22Rv1 (cell line): ENCODE data around the gene RNF11.

Experiments used
- H3K27ac ChIP-seq: fragments of 450-650 bp; 2 replicates; pipeline ENCODE4 v1.5.1; 2017
- ZFX ChIP-seq: fragments of 450-650 bp; IDR thresholded peaks from 2 replicates; pipeline ENCODE4 v1.6.1; 2017; ENCODE audit warnings: antibody characterized with exemption, borderline replicate concordance
- TF ChIP-seq, protein P1 (sequence below): fragments of 450-650 bp; IDR thresholded peaks from 2 replicates; pipeline ENCODE4 v1.5.1; 2017; ENCODE audit warnings: mild to moderate bottlenecking

Gene RNF11, protein sequence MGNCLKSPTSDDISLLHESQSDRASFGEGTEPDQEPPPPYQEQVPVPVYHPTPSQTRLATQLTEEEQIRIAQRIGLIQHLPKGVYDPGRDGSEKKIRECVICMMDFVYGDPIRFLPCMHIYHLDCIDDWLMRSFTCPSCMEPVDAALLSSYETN

DNA sequence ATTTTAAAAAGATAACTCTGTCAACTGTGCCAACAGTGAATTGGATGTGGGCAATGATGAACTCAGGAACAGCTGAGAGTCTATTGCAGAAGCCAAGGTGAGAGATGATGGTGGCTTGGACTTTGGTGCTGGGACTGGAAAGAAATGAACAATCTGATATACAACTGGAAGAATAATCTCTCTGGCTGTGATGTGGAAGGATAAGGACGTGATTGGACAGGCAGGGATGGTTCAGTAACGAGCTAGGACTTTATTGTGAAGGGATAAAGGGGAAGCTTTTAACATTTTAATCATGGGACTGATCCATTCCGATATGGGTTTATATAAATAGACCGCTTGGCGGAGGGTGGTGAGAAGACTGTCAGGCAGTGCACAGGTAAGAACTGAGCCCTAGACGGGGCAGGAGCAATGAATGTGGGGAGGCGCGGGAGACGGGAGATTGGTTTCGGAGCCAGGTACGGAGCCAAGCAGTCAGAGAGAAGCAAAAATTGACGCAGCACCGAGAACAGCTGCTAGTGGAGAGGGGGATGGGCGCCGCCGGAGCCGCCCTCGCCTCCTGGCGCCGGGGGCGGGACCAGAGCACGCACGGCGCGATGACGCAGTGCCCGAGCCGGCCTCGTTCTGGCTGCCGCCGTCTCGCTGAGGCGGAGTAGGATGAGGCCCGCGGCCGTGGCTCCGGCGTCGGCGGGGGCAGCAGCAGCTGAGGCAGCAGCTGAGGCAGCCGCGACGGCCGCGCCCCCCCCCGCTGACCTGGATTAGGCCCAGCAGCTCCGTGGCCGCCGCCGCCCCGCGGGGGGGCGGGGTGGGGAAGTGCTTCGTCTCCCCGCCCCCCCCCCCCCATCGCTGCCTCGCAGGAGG lies at the start of gene RNF11:
Gene RNF11, plus strand, starts transcription at position 601 of the 858 bp plus-strand sequence. CDS start 484 bp downstream, outside the sequence.
- TF ChIP-seq, protein P1, sequence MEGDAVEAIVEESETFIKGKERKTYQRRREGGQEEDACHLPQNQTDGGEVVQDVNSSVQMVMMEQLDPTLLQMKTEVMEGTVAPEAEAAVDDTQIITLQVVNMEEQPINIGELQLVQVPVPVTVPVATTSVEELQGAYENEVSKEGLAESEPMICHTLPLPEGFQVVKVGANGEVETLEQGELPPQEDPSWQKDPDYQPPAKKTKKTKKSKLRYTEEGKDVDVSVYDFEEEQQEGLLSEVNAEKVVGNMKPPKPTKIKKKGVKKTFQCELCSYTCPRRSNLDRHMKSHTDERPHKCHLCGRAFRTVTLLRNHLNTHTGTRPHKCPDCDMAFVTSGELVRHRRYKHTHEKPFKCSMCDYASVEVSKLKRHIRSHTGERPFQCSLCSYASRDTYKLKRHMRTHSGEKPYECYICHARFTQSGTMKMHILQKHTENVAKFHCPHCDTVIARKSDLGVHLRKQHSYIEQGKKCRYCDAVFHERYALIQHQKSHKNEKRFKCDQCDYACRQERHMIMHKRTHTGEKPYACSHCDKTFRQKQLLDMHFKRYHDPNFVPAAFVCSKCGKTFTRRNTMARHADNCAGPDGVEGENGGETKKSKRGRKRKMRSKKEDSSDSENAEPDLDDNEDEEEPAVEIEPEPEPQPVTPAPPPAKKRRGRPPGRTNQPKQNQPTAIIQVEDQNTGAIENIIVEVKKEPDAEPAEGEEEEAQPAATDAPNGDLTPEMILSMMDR: no peak
- TF ChIP-seq ZFX: no peak
- H3K27ac ChIP-seq: peak within 1 kb of the TSS; percentile 88

- H3K27ac ChIP-seq: no peak overlapping the region
- TF ChIP-seq, protein P1: no peak
- no peak for TF ChIP-seq ZFX
Observed at GRCh38 chr1:51188230-51188629, 47.8 kb upstream of the RNF11 start.

DNA sequence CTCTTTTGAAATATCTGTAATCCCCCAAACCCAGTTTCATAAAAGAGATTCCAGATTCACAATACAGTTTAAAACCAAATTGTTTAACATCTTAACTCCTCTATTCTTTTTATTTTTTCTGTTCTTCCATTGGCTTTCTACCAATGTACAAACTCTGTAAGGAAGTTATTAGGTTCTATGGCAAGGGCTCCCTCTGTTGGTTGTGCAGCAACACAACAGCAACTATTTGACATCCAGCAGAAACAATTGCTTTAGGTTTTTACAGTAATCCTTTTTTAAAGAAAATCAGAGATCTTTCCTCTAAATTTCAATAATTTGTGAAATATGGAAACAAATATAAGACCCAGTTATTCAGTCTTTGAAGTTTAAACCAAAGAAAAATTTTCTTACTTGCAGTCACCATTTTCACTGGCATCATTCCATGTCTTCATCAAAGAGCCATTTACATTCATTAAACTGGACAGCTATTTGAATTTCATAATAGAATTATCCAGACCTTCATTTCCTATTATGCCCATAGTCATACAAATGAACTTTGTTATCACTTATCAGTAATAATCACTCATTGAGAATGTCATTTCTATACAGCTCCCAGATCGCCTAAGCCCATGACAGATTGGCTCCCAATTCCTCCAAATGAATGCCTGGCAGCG lies 46.5 kb upstream of the RNF11 start:
- TF ChIP-seq ZFX: no peak
- TF ChIP-seq, protein P1: peak; percentile 94
- no peak overlapping the region for H3K27ac ChIP-seq

- H3K27ac ChIP-seq: no peak overlapping the region
- TF ChIP-seq, protein P1: no peak
- TF ChIP-seq ZFX: no peak
Observed at GRCh38 chr1:51190961-51191360, 45.1 kb upstream of the RNF11 start.

DNA sequence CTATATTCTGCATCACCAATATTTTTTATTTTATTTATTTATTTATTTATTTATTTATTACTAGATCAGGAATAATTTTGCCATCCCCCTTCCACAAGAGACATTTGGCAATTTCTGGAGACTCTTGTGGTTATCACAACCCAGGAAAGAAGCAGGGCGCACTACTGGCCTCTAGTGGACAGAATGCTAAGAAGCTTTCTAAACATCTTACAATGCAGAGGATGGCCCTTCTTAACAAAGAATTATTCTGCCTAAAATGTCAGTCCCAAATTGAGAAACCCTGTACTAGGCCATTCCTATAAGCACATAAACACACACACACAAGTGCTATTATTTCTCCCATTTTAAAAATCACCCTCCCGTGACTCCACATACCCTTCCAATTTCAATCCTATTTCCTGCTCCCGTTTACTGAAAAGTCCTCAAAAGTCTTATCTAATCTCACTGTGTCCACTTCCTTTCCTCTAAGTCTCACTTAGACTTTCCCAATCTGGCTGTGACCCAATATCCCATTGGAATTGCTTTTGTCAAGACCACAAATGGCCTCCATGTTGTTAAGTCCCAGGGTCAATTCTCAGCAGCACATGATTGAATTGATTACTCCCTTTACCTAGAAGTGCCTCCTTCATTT lies 43.7 kb upstream of the RNF11 start:
- TF ChIP-seq ZFX: no peak
- TF ChIP-seq, protein P1: peak; percentile 90
- no peak overlapping the region for H3K27ac ChIP-seq

DNA sequence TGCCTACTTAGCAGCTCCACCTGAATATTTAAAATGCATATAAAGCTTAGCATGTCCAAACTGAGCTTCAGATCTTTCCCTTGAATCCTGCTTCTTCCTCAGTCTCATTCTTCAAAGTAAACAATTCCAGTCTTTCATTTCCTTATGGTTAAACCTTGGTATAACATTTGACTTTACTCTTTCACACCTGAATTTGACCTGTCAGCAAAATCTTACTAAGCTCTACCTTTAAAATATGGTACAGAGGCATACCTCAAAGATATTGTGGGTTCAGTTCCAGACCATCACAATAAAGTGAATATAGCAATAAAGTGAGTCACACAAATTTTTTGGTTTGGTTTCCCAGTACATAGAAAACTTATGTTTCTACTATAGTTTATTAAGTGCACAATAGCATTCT lies 42.5 kb upstream of the RNF11 start:
- TF ChIP-seq, protein P1: no peak
- no peak for TF ChIP-seq ZFX
- no peak overlapping the region for H3K27ac ChIP-seq
